Stimulated activated CD4-positive, alpha-beta T cell treated with anti-CD3 and anti-CD28 coated beads, TNF-alpha, amount 100 ng/mL, for 1 hour (primary cell): ENCODE results near the gene JHY.
"Not testable (repeated sequence)": the region's sequence is repeated elsewhere in the genome, so short reads cannot be mapped to it uniquely, and the experiment has no call there.

Experiments
- DNase-seq, 3 donors: peaks; one replicate each; pipeline ENCODE4 v3.0.0-alpha.2; 2020; ENCODE audit warnings: low read depth in 3 of 3, low spot score in 1 of 3

Gene JHY

DNA sequence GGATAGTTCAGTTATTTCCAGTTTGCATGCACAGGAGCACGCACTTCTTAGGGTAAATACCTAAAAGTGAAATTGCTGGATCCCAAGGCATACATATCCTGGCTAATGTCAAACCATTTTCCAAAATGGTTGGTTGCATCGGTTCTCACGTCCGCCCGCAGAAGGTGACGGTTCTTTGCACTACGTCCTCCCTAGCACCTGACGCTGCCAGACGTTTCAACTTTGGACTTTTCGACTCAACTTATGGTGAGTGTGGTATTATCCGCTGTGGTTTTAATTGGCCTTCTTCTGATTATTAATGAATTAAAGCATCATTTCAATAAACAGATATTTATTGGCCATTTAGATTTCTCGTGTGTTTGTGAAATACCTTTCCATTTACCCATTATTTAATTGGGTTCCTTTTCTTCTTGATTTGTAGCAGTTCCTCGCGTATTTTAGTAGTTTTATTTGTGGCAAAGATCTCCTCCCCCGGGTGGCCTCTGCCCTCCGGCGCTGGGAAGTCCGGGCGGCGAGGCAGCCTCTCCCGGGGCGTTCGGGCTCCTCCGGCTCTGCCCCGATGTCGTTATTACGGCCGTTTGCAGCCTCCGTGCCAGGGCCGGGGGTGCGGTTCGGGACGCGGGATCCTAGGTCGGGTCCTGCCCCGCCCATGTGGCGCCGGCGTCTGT, at the start of gene JHY:
Gene JHY (plus strand): TSS at position 571 of the 668 bp plus-strand sequence. CDS start 3,091 bp downstream, outside the sequence.
- DNase-seq = peak in 1 of 3 donors; percentile 10

DNA sequence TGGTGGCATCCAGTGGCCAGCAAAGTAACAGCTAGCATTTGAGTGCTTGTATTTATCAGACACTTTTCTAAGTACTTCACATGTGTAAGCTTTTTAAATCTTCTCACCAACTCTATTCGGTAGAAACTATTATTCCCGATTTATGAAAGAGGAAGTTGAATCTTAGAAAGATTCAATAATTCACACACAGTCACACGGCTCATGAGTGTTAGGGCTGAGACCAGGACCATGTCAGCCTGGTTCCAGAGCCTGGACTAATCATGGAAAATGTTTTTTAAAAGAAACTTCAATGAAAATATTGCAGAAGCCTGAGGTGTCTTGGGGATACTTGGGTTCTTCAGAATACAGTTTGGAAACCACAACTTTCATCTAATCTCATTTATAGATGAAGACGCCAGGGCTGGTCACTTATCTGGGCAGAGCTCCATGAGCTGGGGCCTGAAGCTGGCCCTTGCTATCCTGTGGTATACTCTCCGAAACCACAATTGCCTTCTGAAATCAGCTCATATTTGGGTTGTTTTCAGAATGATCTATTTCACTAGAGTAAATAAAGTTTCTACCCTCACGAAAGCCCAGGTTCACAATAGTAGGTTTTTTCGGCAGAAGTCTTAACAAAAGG, 48.6 kb upstream of the JHY start:
- DNase-seq = no peak

DNA sequence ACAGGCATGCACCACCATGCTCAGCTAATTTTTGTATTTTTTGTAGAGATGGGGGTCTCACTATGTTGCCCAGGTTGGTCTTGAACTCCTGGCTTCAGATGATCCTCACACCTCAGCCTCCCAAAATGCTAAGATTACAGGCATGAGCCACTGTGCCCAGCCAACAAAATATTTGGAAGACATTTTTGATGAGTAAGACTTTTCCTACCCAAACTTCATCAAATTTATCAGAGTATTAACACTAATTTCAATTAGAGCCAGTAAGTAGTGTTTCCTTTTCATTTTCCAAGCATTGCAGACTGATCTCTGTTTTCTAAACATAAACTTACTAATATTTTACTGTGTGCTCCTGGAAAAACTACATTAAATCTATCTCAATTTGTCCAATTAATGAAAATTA, 45.6 kb upstream of the JHY start:
- no peak for DNase-seq

- DNase-seq = no peak
Observed at GRCh38 chr11:122837528-122838346, 44.8 kb upstream of the JHY start.

GRCh38 chr11:122843281-122844141, 39.0 kb upstream of the JHY start:
- DNase-seq = no peak

GRCh38 chr11:122847466-122847865, 35.1 kb upstream of the JHY start:
- no peak for DNase-seq

- DNase-seq = no peak
Observed at GRCh38 chr11:122848186-122848585, 34.4 kb upstream of the JHY start.

DNA sequence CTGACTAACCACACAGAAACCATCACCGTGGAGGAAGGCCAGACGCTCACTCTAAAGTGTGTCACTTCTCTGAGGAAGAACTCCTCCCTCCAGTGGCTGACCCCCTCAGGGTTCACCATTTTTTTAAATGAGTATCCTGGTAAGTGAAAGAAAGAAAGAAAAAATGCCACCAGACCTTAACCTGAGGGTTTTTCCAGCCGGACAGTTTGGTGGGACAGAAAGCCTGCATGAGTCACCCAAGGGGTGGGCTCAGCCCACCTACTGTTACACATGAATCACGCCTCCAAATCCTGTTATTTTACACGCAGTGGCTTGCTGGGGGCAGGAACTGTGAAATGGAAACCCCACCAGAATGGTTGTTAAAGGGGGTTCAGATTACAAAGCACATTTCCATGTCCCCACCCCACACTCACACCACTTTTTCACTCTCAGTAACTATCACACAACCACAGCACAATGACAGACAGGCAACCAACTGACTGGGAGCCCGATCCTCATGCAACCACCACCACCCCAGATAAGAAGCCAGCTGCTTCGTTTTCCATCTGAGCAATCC, 32.4 kb upstream of the JHY start:
- DNase-seq = no peak

DNA sequence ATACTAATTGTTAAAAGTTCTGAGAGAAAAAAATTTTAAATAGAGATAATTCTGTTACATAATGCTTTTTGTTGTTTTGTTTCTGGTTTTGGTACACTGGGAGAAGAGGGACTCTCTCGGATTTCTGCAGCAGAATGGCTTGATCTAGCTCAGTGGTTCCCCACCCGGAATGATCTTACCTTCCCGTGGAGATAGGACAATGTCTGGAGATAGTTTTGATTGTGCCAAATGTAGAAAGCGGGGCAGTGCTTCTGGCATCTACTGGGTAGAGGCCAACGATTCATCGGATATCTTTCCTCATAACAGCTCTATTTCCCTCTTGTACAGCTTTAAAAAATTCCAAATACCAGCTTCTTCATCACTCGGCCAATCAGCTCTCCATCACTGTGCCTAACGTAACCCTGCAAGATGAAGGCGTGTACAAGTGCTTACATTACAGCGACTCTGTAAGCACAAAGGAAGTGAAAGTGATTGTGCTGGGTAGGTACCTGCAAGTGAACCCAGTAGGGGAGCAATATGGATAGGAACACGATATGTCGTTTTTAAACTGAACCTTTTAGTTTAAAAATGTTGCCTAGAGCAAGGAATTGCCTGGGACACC, 31.1 kb upstream of the JHY start:
- DNase-seq = no peak

DNA sequence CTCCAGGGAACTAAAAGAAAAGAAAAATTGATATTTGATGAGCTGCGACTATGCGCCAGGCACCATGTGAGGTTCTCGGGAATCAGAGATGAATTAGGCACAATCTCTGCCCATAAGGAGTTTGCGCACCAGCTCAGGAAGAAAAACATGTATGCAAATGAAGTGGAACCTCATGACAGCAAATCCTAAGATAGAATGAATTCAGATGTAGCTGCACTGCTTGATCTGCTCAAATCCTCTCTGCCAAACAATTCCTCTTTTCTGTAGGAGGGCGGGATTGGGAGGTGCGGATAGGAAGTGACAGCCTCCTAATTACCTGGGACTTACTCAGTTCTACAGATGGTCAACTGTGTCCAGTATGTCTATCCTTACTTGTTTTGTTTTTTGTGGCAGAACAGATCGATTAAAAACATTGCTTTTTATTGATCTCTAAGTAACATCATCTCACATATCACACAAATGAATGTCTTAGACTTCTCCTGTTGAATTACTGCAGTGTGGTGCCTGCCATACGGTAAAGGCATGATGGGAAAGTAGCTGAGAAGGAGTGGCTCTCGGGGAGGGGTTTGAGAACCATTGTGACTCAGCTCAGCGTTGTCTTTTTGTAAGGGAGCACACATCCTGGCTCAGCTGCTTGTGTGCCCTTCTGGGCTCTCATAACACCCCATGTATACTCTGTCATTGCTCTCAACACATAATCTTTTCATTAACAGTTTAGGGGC, 30.3 kb upstream of the JHY start:
- no peak for DNase-seq

DNA sequence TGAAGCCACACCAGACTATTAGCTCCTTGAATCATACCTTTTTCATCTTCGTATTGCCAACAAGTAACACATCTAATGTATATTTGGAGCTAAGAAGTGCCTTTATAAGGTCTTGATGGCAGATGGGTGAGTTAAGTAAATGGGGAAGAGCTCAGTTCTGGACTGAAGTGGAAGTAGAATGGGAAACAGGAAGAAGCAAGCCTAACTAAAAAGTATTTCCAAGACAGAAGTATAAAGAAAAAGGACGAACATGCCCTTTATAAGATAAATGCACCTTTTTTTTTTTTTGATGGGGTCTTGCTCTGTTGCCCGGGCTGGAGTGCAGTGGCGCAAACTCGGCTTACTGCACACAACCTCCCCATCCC, 29.8 kb upstream of the JHY start:
- no peak for DNase-seq

DNA sequence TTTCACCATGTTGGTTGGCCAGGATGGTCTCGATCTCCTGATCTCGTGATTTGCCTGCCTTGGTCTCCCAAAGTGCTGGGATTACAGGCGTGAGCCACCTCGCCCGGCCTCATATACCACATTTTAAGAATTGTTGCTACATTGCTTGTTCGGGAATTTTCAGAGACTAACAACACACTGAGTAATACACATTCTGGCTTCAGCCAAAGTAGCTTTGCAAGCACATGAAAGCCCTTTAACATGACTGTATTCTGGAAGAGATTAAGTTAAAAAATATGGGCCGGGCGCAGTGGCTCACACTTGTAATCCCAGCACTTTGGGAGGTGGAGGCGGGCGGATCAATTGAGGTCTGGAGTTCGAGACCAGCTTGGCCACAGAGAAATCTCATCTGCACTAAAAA, 29.3 kb upstream of the JHY start:
- DNase-seq = no peak

DNA sequence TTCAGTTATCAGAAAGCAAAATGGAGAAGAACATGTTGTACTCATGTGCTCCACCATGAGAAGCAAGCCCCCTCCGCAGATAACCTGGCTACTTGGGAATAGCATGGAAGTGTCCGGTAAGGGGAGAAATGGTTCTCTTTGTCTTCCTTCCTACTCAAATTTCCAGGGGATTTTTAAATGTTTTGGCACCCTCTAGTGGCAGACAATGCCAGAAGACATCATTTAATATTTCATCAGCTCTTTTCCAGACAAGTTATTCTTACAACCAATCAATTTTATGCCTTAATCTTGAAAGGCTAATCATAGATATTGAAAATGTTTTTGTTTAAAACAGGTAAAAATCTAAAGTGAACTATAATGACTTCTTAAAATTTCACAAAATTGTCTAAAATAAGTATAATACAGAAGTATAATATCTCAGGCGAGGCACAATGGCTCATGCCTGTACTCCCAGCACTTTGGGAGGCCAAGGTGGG, 28.6 kb upstream of the JHY start:
- DNase-seq = peak in 1 of 3 donors; percentile 13

- DNase-seq = no peak
Observed at GRCh38 chr11:122861631-122862030, 20.9 kb upstream of the JHY start.

DNA sequence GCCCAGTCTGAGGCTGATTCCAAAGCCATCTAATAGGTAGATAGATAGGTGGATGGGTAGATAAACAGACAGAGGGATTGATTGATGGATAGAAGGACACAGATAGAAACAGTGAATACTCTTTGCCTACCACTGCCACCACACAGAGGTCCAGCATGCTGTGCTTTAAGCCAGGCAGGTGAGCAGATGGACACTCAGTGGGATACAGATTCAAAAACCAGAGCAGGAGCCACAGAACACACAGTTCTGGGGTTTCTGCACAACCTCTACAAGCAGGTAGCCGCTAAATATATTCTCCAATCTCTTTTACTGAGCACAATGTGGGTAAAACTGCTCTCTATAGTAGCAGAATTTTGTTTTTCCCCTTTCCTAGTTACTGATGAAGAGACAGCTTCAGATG, 20.5 kb upstream of the JHY start:
- DNase-seq = no peak

- not testable (repeated sequence) for DNase-seq
Observed at GRCh38 chr11:122863154-122863553, 19.4 kb upstream of the JHY start.

GRCh38 chr11:122863704-122864326, 18.7 kb upstream of the JHY start:
- peak in 1 of 3 donors; percentile 27 for DNase-seq

DNA sequence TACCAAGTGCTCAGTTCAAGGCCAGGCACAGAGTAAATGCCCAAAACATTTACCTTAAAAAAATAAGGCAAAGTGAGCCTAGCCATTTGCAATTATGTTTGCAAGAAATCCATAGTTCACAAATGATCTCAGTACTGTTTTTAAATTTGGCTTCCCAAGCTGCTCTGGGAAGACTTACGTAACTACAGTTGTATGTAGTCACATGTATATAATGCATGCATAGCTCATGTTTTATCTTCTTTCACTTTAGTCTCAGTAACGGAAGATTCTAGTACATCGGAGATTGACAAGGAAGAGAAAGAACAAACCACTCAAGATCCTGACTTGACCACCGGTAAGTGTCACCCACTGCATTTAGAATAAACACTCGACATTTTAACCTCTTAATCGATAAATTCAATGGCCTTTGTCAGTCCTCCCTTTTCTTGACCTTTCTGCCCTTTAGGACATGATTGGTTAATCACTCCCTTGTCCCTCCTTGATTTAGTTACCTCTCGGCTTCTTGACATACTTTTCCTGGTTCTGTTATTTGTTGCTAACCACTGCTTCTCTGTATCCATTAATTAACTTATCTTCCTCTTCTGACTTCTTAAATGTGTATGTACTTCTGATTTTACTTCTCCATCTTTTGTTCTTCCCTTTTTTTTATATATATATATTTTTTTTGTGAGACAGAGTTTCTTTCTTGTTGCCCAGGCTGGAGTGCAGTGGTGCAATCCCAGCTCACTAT, 18.0 kb upstream of the JHY start:
- no peak for DNase-seq

DNA sequence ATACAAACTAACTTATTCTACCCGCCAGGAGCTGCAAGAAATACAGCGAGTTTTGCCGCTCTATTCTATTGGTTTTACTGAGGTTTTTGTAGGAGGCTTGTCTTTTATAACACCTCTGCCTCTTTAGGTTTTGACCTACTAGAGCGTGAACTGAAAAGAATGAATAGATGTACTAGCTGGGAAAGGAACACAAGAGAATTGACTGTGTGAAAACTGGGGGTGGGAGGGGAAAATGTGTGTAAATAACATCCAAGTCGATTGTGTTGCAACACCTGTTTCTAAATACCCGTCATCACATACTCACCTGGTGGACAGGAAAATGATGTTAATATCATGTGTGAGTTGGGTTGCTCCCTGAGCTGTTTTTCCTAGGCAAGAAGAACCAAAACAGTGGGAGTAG, 12.9 kb upstream of the JHY start:
- no peak for DNase-seq
